BJ (cell line): ENCODE data around the gene NFKB2. TPM values are rescaled to one million over a fixed set of nuclear protein-coding genes. Genes with fewer than 3 reads are reported as not detected.

Source experiments
- CTCF ChIA-PET: fragments of 350-600 bp; formaldehyde crosslinking; extraction: SDS; loops from one replicate; lab custom pipeline; 2021; ENCODE audit warnings: antibody characterized with exemption, inconsistent platforms; lab: Yijun Ruan, JAX
- POLR2A ChIA-PET: fragments of 300-600 bp; sonication (Branson Sonifier 250); formaldehyde crosslinking; extraction: SDS; loops from one replicate; lab custom pipeline; 2021; ENCODE audit warnings: antibody characterized with exemption; lab: Charles Lee
- DNase-seq: peaks from one replicate; pipeline ENCODE4 v3.0.0-alpha.2; 2011; ENCODE audit warnings: low read depth
- H3K27me3 ChIP-seq: 2 replicates; pipeline ENCODE4 v1.6.0; 2011; ENCODE audit warnings: low read length; ENCODE audit not compliant: control insufficient read depth, insufficient read depth
- H3K36me3 ChIP-seq: 2 replicates; pipeline ENCODE4 v1.5.1; 2011; ENCODE audit warnings: low read length; ENCODE audit not compliant: control insufficient read depth, insufficient read depth
- H3K4me3 ChIP-seq: 2 replicates; pipeline ENCODE4 v1.5.1; 2011; ENCODE audit warnings: low read depth, mild to moderate bottlenecking, control low read depth, low read length
- CTCF ChIP-seq: IDR thresholded peaks from 2 replicates; pipeline ENCODE4 v1.5.1; 2011; ENCODE audit warnings: low read depth, mild to moderate bottlenecking, control low read depth, inconsistent platforms, low read length, moderate library complexity; ENCODE audit not compliant: insufficient read depth
- polyA plus RNA-seq: library from polyadenylated mRNA; depleted of rRNA; stranded (reverse); fragments of >200 nt; gene quantifications from 2 replicates; pipeline ENCODE4 v1.2.3, GENCODE V29; 2011

NFKB2 gene
- polyA plus RNA-seq, 1 experiment = 31.3 TPM

DNA sequence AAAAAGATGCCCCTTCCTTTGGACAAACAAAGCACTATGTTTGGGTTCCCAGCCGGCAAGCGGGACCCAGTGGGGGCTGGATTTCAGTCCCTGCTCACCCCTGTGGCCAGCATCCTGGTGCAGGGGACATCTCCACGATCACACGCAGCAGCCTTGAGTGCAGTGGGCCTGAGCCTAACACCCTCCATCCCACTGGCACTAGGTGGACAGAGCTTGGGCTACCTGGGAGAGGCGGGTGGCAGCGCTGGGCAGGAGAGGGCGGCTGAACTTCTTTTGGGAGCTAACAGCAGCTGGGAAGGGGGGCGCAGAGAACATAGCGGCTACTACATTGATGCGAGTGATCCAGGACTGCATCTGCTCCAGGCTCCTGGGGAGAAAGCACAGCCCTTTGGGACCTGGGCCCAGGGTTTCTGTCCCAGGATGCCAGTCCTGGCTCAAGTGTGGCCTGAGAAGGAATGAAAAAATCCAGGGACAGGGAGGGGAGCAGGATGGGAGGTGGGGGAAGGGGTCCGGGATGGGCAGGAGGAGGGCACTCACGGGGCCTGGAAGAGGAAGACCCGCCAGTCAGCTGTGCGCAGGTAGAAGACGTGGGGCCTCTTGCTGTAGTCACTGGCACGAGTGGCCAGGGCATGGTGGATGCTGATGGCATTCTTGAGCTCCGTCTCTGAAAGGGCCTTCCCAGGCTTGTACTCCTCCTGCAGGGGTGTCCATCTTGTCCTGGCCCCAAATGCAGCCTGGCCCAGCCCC lies 9.0 kb downstream of the NFKB2 start:
- peaks cover 14% of the 10 kb centered on the region for H3K36me3 ChIP-seq
- peaks cover 13% of the 10 kb centered on the region for H3K27me3 ChIP-seq
- TF ChIP-seq CTCF = no peak
- no peak for DNase-seq
- POLR2A ChIA-PET = no interaction called here
- CTCF ChIA-PET = interaction anchor here (0.6 to 15.2 kb wide), 22 partner anchors 8 to 288 kb away, joined by 3 to 222 read pairs (median 4); partner anchors contain the start of gene FBXL15
- no peak overlapping the region for H3K4me3 ChIP-seq

- Histone ChIP-seq H3K36me3 (peaks cover 11% of the 10 kb centered on the region), H3K27me3 (peaks cover 19% of the 10 kb centered on the region), H3K4me3 (no peak overlapping the region)
- TF ChIP-seq CTCF = no peak
- DNase-seq = no peak
- ChIA-PET CTCF (interaction anchor here (0.6 to 15.2 kb wide), 10 partner anchors 11 to 273 kb away, joined by 3 to 222 read pairs (median 5); partner anchors contain the start of gene FBXL15), POLR2A (no interaction called here)
Measured at GRCh38 chr10:102405108-102405571, 9.6 kb downstream of the NFKB2 start.

GRCh38 chr10:102405632-102406031 lies 10.1 kb downstream of the NFKB2 start:
- H3K27me3 ChIP-seq = peaks cover 23% of the 10 kb centered on the region
- DNase-seq = no peak
- H3K36me3 ChIP-seq = peaks cover 10% of the 10 kb centered on the region
- no peak for TF ChIP-seq CTCF
- no peak overlapping the region for H3K4me3 ChIP-seq
- POLR2A ChIA-PET = no interaction called here
- CTCF ChIA-PET = interaction anchor here (1.5 to 15.2 kb wide), 6 partner anchors 12 to 235 kb away, joined by 3 to 222 read pairs (median 12); partner anchors contain the start of gene FBXL15

- POLR2A ChIA-PET = no interaction called here
- DNase-seq = no peak
Measured at GRCh38 chr10:102406815-102407214, 11.3 kb downstream of the NFKB2 start.

More at GRCh38 chr10:102406815-102407214, 11.3 kb downstream of the NFKB2 start:
- Histone ChIP-seq H3K27me3 (peaks cover 33% of the 10 kb centered on the region), H3K36me3 (peaks cover 7% of the 10 kb centered on the region), H3K4me3 (no peak overlapping the region)
- CTCF ChIA-PET = interaction anchor here (15.2 kb wide), 1 partner anchor 175 kb away, joined by 222 read pairs; no protein-coding TSS in a partner anchor
- TF ChIP-seq CTCF = no peak
